Measurements from ENCODE around the gene EPB41. TPM values are rescaled to one million over a fixed set of nuclear protein-coding genes. Genes with fewer than 3 reads are reported as not detected.

EPB41 gene
- total and polyA plus RNA-seq, 2 donors (not counting 3 experiments of a cell fraction or from before 2014, with no cell fraction given) = 22.3 to 45.7 TPM

DNA sequence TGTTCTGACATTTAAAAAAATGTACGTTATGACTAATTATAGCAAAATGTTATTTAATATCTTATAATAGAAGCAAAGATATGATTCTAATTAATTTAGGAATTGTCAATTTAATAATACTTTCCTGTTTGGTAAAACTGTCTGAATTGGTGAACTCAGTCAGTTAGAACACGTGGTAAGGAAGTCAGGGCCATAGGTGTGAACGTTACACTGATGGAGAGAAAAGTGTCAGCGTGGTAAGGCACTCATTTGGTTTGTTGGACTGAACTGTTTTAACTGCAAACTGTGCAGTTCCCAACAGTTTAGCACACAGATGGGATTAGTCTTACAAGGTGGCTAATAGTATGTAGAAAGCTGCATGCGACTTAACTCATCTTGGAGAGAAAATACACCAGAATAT lies 102.9 kb downstream of the EPB41 start:
- Histone ChIP-seq H3K4me2 (ENCODE audit: insufficient read depth, low read length) (no peak overlapping the region), H2AFZ (ENCODE audit: low read depth, low read length) (no peak overlapping the region), H3K4me3 (replicated peaks in 1 of 3; ENCODE audit: insufficient read depth in 1 of 3, low read depth in 1 of 3, low read length in 3 of 3) (no peak overlapping the region), H3K9me3 (replicated peaks; ENCODE audit: control insufficient read depth, insufficient read depth, low read length) (no peaks in the 10 kb centered on the region), H3K9me1 (replicated peaks; ENCODE audit: control insufficient read depth, extremely low read depth, insufficient read depth, low read length) (no peaks in the 10 kb centered on the region), H3K4me1 (ENCODE audit: control insufficient read depth, extremely low read depth, insufficient read depth, low read length) (no peaks in the 10 kb centered on the region), H3K36me3 (ENCODE audit: control insufficient read depth in 2 of 2, extremely low read depth in 1 of 2, insufficient read depth in 2 of 2, low read length in 2 of 2) (no peaks in the 10 kb centered on the region), H3K27ac (ENCODE audit: insufficient read depth, low read depth, low read length) (no peak overlapping the region), H3K27me3 (ENCODE audit: control insufficient read depth in 2 of 2, insufficient read depth in 2 of 2, low read length in 2 of 2) (no peaks in the 10 kb centered on the region), H3K79me2 (ENCODE audit: control insufficient read depth, insufficient read depth, low read length) (no peaks in the 10 kb centered on the region), H3K9ac (replicated peaks; ENCODE audit: extremely low read depth, insufficient read depth, low read length) (no peak overlapping the region), H4K20me1 (replicated peaks; ENCODE audit: control insufficient read depth, extremely low read depth, insufficient read depth, low read length) (no peaks in the 10 kb centered on the region)
- DNase-seq (ENCODE audit: low read depth, low spot score) (no peak), FAIRE-seq (no peak)
- dilution Hi-C loops (cut with MboI; ENCODE audit: extremely low pct_ligation_motif_present, low sequenced_read_pairs) (no loop called here), intact Hi-C loops (cut with micrococcal nuclease) (no loop called here)
- CTCF ChIA-PET = no interaction called here
- no TSS peak for BruUV-seq (replicated peaks)
- POLR2A ChIA-PET = interaction anchor here (0.6 kb wide), 1 partner anchor 1959 kb away, joined by 4 read pairs; no protein-coding TSS in a partner anchor
- TF ChIP-seq FOS (IDR thresholded peaks at IDR 0.05; ENCODE audit: borderline replicate concordance, insufficient read depth, low read length) (no peak), POLR2A (IDR thresholded peaks at IDR 0.05; ENCODE audit: low read depth, low read length) (no peak), MYC (IDR thresholded peaks at IDR 0.05; ENCODE audit: low read depth, low read length) (no peak), GATA2 (IDR thresholded peaks at IDR 0.05; ENCODE audit: insufficient read depth, insufficient read length, low read depth, low read length) (no peak), JUN (IDR thresholded peaks at IDR 0.05; ENCODE audit: borderline replicate concordance, insufficient read depth, insufficient read length, low read depth) (no peak), POLR2AphosphoS5 (IDR thresholded peaks at IDR 0.05; ENCODE audit: insufficient read depth, low read depth, low read length) (no peak), EZH2 (IDR thresholded peaks at IDR 0.05; ENCODE audit: borderline replicate concordance, low read depth, low read length, severe bottlenecking) (no peak)
- TF ChIP-seq, protein P1, sequence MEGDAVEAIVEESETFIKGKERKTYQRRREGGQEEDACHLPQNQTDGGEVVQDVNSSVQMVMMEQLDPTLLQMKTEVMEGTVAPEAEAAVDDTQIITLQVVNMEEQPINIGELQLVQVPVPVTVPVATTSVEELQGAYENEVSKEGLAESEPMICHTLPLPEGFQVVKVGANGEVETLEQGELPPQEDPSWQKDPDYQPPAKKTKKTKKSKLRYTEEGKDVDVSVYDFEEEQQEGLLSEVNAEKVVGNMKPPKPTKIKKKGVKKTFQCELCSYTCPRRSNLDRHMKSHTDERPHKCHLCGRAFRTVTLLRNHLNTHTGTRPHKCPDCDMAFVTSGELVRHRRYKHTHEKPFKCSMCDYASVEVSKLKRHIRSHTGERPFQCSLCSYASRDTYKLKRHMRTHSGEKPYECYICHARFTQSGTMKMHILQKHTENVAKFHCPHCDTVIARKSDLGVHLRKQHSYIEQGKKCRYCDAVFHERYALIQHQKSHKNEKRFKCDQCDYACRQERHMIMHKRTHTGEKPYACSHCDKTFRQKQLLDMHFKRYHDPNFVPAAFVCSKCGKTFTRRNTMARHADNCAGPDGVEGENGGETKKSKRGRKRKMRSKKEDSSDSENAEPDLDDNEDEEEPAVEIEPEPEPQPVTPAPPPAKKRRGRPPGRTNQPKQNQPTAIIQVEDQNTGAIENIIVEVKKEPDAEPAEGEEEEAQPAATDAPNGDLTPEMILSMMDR (IDR thresholded peaks at IDR 0.05; ENCODE audit: extremely low read depth in 1 of 2, insufficient read depth in 1 of 2, low read depth in 1 of 2, low read length in 2 of 2) = no peak
- TF ChIP-seq, protein P2, sequence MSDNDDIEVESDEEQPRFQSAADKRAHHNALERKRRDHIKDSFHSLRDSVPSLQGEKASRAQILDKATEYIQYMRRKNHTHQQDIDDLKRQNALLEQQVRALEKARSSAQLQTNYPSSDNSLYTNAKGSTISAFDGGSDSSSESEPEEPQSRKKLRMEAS (IDR thresholded peaks at IDR 0.05; ENCODE audit: insufficient read depth, insufficient read length) = no peak

Measured in endothelial cell of umbilical vein (primary cell).